GM12878 (cell line): ENCODE data around the gene PTPN14. TPM values are rescaled to one million over a fixed set of nuclear protein-coding genes. Genes with fewer than 3 reads are reported as not detected.

Source experiments
- ATAC-seq: fragments of 200-7000 bp; cut with Tn5 transposase; 3 replicates; pipeline ENCODE4 v1.9.1; 2020; ENCODE audit warnings: mild to moderate bottlenecking, moderate library complexity
- BruUV-seq: library from RNA; stranded (reverse); fragments of 400-500 nt; replicated peaks from 2 replicates; lab custom pipeline; 2021; lab: Mats Ljungman, UMichigan
- CTCF ChIA-PET: fragments of 300-600 bp; sonication (Branson Sonifier 250); formaldehyde crosslinking; extraction: SDS; loops from one replicate; lab custom pipeline; 2021; ENCODE audit warnings: inconsistent platforms; lab: Yijun Ruan, JAX
- POLR2A ChIA-PET: fragments of 350-600 bp; formaldehyde crosslinking; extraction: SDS; loops from one replicate; lab custom pipeline; 2021; ENCODE audit warnings: inconsistent platforms; lab: Charles Lee
- RAD21 ChIA-PET: fragments of 300-600 bp; sonication (Branson Sonifier 250); formaldehyde crosslinking; loops from one replicate; lab custom pipeline; 2023; ENCODE audit warnings: antibody characterized with exemption; ENCODE audit not compliant: unreplicated experiment; lab: Charles Lee
- SMC1A ChIA-PET: fragments of 300-600 bp; sonication (Branson Sonifier 250); formaldehyde crosslinking; loops from one replicate; lab custom pipeline; 2023; ENCODE audit not compliant: unreplicated experiment, uncharacterized antibody; lab: Charles Lee
- DNase-seq: peaks from one replicate; pipeline ENCODE4 v3.0.0-alpha.2; 2011; ENCODE audit warnings: low read depth, low spot score
- FAIRE-seq: peaks from 3 replicates; lab custom pipeline; 2011; peaks lifted over from hg19 to GRCh38; lab: Jason Lieb, UNC
- H2AFZ ChIP-seq: 2 replicates; pipeline ENCODE4 v1.6.0; 2011; ENCODE audit warnings: low read depth, low read length, control low read depth; ENCODE audit not compliant: control insufficient read depth
- H3K27ac ChIP-seq: 2 replicates; pipeline ENCODE4 v1.5.1; 2011; ENCODE audit warnings: control low read depth; ENCODE audit not compliant: control insufficient read depth, insufficient read depth
- H3K27me3 ChIP-seq, 2 experiments: replicated peaks in 1 of 2; 2 replicates each; pipeline versions ENCODE4 v1.6.0 to v1.6.1; 2011; ENCODE audit warnings: low read length in 1 of 2; ENCODE audit not compliant: control insufficient read depth in 2 of 2, insufficient read depth in 2 of 2
- H3K36me3 ChIP-seq, 2 experiments: 2 replicates each; pipeline ENCODE4 v1.5.1; 2011; ENCODE audit warnings: low read length in 1 of 2; ENCODE audit not compliant: control insufficient read depth in 2 of 2, insufficient read depth in 2 of 2
- H3K4me1 ChIP-seq: 2 replicates; pipeline ENCODE4 v1.6.1; 2011; ENCODE audit warnings: mild to moderate bottlenecking, low read length, moderate library complexity, mixed read lengths; ENCODE audit not compliant: control insufficient read depth, insufficient read depth
- H3K4me2 ChIP-seq: 2 replicates; pipeline ENCODE4 v1.6.0; 2011; ENCODE audit warnings: control low read depth; ENCODE audit not compliant: control insufficient read depth, insufficient read depth
- H3K4me3 ChIP-seq: fragments of 200-600 bp; sonication (generic); 2 replicates; pipeline ENCODE4 v1.5.1; 2016
- H3K79me2 ChIP-seq: 2 replicates; pipeline ENCODE4 v1.6.0; 2011; ENCODE audit warnings: low read length; ENCODE audit not compliant: control insufficient read depth, insufficient read depth
- H3K9ac ChIP-seq: 2 replicates; pipeline ENCODE4 v1.8.0; 2011; ENCODE audit warnings: low read length, control low read depth, mixed read lengths; ENCODE audit not compliant: control insufficient read depth, insufficient read depth
- H3K9me3 ChIP-seq: replicated peaks from 3 replicates; pipeline ENCODE4 v1.5.1; 2011; ENCODE audit warnings: mild to moderate bottlenecking, low read length; ENCODE audit not compliant: control insufficient read depth, insufficient read depth
- H4K20me1 ChIP-seq: 2 replicates; pipeline ENCODE4 v1.6.0; 2011; ENCODE audit not compliant: control insufficient read depth, insufficient read depth
- E4F1 ChIP-seq: fragments of 450-650 bp; IDR thresholded peaks from 2 replicates; pipeline ENCODE4 v1.6.1; 2018; ENCODE audit warnings: borderline replicate concordance, mild to moderate bottlenecking; ENCODE audit not compliant: partially characterized antibody
- EP300 ChIP-seq, 2 experiments: fragments of 150-350 bp in 1 of 2; IDR thresholded peaks; 2 replicates each; pipeline ENCODE4 v1.6.1; 2011 to 2012; ENCODE audit warnings: low read depth in 2 of 2, low read length in 2 of 2, borderline replicate concordance in 1 of 2, improper control_type of control experiment in 1 of 2, inconsistent platforms in 1 of 2; ENCODE audit not compliant: control insufficient read depth in 1 of 2
- FOXK2 ChIP-seq: fragments of 450-650 bp; IDR thresholded peaks from 2 replicates; pipeline ENCODE4 v1.6.1; 2017; ENCODE audit warnings: mild to moderate bottlenecking, moderate library complexity
- HDGF ChIP-seq: fragments of 450-650 bp; IDR thresholded peaks from 2 replicates; pipeline ENCODE4 v1.6.1; 2016; ENCODE audit warnings: antibody characterized with exemption
- MYB ChIP-seq: fragments of 150-350 bp; IDR thresholded peaks from 2 replicates; pipeline ENCODE4 v1.6.1; 2014; ENCODE audit warnings: mild to moderate bottlenecking, low read depth, low read length, borderline replicate concordance
- NFYA ChIP-seq: IDR thresholded peaks from 2 replicates; pipeline ENCODE4 v1.6.1; 2011; ENCODE audit warnings: low read depth, mild to moderate bottlenecking, low read length, improper control_type of control experiment, borderline replicate concordance
- NFYB ChIP-seq: IDR thresholded peaks from 2 replicates; pipeline ENCODE4 v1.6.1; 2011; ENCODE audit warnings: low read depth, mild to moderate bottlenecking, low read length, improper control_type of control experiment, moderate library complexity; ENCODE audit not compliant: insufficient read depth
- NKRF ChIP-seq: fragments of 450-650 bp; conservative IDR thresholded peaks from 2 replicates; pipeline ENCODE4 v1.6.1; 2017; ENCODE audit warnings: mild to moderate bottlenecking, moderate library complexity
- RAD51 ChIP-seq: fragments of 450-650 bp; IDR thresholded peaks from 2 replicates; pipeline ENCODE4 v1.6.1; 2016; ENCODE audit warnings: moderate library complexity, mild to moderate bottlenecking, inconsistent platforms
- REST ChIP-seq: IDR thresholded peaks from 2 replicates; pipeline ENCODE4 v1.6.1; 2012; ENCODE audit warnings: mild to moderate bottlenecking, low read depth, low read length
- SMAD1 ChIP-seq: fragments of 450-650 bp; IDR thresholded peaks from 2 replicates; pipeline ENCODE4 v1.6.1; 2018; ENCODE audit warnings: mild to moderate bottlenecking, low read depth; ENCODE audit not compliant: partially characterized antibody
- SRF ChIP-seq, 2 experiments: IDR thresholded peaks; 2 replicates each; pipeline ENCODE4 v1.6.1; 2011; ENCODE audit warnings: low read depth in 2 of 2, low read length in 2 of 2, mild to moderate bottlenecking in 1 of 2, moderate library complexity in 1 of 2
- SUPT20H ChIP-seq: IDR thresholded peaks from 2 replicates; pipeline ENCODE4 v1.6.1; 2011; ENCODE audit warnings: low read depth, mild to moderate bottlenecking, low read length, moderate library complexity, borderline replicate concordance; ENCODE audit not compliant: control insufficient read depth
- SUZ12 ChIP-seq: fragments of 200-600 bp; sonication (generic); IDR thresholded peaks from one replicate; pipeline ENCODE4 v1.6.1; 2018; ENCODE audit warnings: antibody characterized with exemption, mild to moderate bottlenecking; ENCODE audit not compliant: unreplicated experiment
- ZNF24 ChIP-seq: fragments of 450-650 bp; IDR thresholded peaks from 2 replicates; pipeline ENCODE4 v1.6.1; 2017; ENCODE audit warnings: antibody characterized with exemption, mild to moderate bottlenecking
- WGBS: methylation state at CpG from one replicate; pipeline ENCODE4 v1.1.6; 2016; ENCODE audit warnings: low lambda C conversion rate; ENCODE audit not compliant: insufficient replicate concordance, insufficient coverage; ENCODE audit errors: missing lambda C conversion rate; 5-methylcytosine and 5-hydroxymethylcytosine counted together
- in situ Hi-C: fragments of 300-500 bp; cut with MboI; formaldehyde crosslinking; loops from 9 replicates; pipeline ENCODE4 v1.14.3; 2018; ENCODE audit warnings: mixed read lengths
- intact Hi-C: fragments of 100-400 bp; cut with micrococcal nuclease; formaldehyde crosslinking; loops from one replicate; pipeline ENCODE4 v1.14.2; 2022; ENCODE audit not compliant: unreplicated experiment
- polyA plus RNA-seq, 11 experiments: library from polyadenylated mRNA; depleted of rRNA in 4 of 11; unstranded in 6 of 11; stranded (reverse) in 5 of 11; fragments of >200 nt; fragmentation: Nextera tagmentation in 4 of 11; fragmentation: Illumina TruSeq in 1 of 11; extraction: Ambion mirVana in 4 of 11; extraction: Trizol in 1 of 11; gene quantifications; 1 replicate in 1 of 11; 2 replicates in 10 of 11; pipeline versions ENCODE4 v1.2.1 to v1.2.3, GENCODE V29; 2011 to 2016; ENCODE audit warnings: inconsistent platforms in 2 of 11, missing spikeins in 2 of 11, low read depth in 1 of 11
- total RNA-seq, 4 experiments: library from RNA; depleted of rRNA in 3 of 4; stranded (reverse); fragments of >200 nt in 3 of 4; fragmentation: Illumina TruSeq in 1 of 4; extraction: Trizol in 1 of 4; gene quantifications; 2 replicates each; pipeline versions ENCODE4 v1.2.1 to v1.2.3, GENCODE V29; 2013 to 2021

Gene PTPN14
- total and polyA plus RNA-seq, 10 of the 15 experiments (the other 5 are each of a cell fraction or from before 2014, with no cell fraction given): 0.05 to 5.1 (median 0.44) TPM

- no peak for TF ChIP-seq E4F1
- no peak for TF ChIP-seq HDGF
- no peak for TF ChIP-seq NFYB
- TF ChIP-seq ZNF24: no peak
- no peak for TF ChIP-seq FOXK2
- no peak for TF ChIP-seq EP300 (IDR thresholded peaks at IDR 0.05; ENCODE audit: borderline replicate concordance in 1 of 2, control insufficient read depth in 1 of 2, low read depth in 2 of 2, low read length in 2 of 2)
- no peak for TF ChIP-seq MYB
- no peak for TF ChIP-seq NFYA
- TF ChIP-seq SRF (IDR thresholded peaks at IDR 0.05; ENCODE audit: low read depth in 2 of 2, low read length in 2 of 2): no peak
Observed at GRCh38 chr1:214548988-214549387, 2.4 kb downstream of the PTPN14 start (continued).

GRCh38 chr1:214548271-214548670, 3.1 kb downstream of the PTPN14 start:
- H4K20me1 ChIP-seq: no peaks in the 10 kb centered on the region
- DNase-seq (no peak), ATAC-seq (no peak), FAIRE-seq (no peak)
- CTCF ChIA-PET: interaction anchor here (0.6 to 2.9 kb wide), 9 partner anchors 18 to 217 kb away, joined by 3 to 17 read pairs (median 4); no protein-coding TSS in a partner anchor
- SMC1A ChIA-PET: interaction anchor here (0.7 to 6.7 kb wide), 19 partner anchors 9 to 110 kb away, joined by 3 to 83 read pairs (median 4); no protein-coding TSS in a partner anchor
- POLR2A ChIA-PET: interaction anchor here (1.1 to 5.0 kb wide), 4 partner anchors 8 to 106 kb away, joined by 4 to 40 read pairs (median 8); no protein-coding TSS in a partner anchor
- no peaks in the 10 kb centered on the region for H3K36me3 ChIP-seq
- H3K27me3 ChIP-seq: peaks cover 3 to 7% of the 10 kb centered on the region in 2 experiments; a peak in 3 of 4 replicates
- RAD21 ChIA-PET: interaction anchor here (0.9 to 6.7 kb wide), 6 partner anchors 10 to 215 kb away, joined by 3 to 51 read pairs (median 4); no protein-coding TSS in a partner anchor
- no peak overlapping the region for H2AFZ ChIP-seq
- H3K4me1 ChIP-seq: no peaks in the 10 kb centered on the region
- no peak overlapping the region for H3K4me2 ChIP-seq
- H3K9me3 ChIP-seq: no peaks in the 10 kb centered on the region
- H3K9ac ChIP-seq: no peak overlapping the region
- H3K4me3 ChIP-seq: no peak overlapping the region
- H3K27ac ChIP-seq: no peak overlapping the region
- in situ Hi-C loops (no loop called here), intact Hi-C loops (no loop called here)
- WGBS: 35% methylated on average over 4 of the region's 4 CpGs
- BruUV-seq: no TSS peak
- no peaks in the 10 kb centered on the region for H3K79me2 ChIP-seq
- TF ChIP-seq RAD51 (no peak), SMAD1 (no peak), NKRF (no peak), REST (no peak), SUZ12 (no peak), SUPT20H (no peak)
